ENCODE results near the gene INPP5D. TPM values are rescaled to one million over a fixed set of nuclear protein-coding genes. Genes with fewer than 3 reads are reported as not detected.
A peak's percentile ranks its signal among the peaks of the same experiment; 100 is the strongest.

Gene INPP5D
- total RNA-seq, 1 experiment from 2014 or later = 12.7 TPM

DNA sequence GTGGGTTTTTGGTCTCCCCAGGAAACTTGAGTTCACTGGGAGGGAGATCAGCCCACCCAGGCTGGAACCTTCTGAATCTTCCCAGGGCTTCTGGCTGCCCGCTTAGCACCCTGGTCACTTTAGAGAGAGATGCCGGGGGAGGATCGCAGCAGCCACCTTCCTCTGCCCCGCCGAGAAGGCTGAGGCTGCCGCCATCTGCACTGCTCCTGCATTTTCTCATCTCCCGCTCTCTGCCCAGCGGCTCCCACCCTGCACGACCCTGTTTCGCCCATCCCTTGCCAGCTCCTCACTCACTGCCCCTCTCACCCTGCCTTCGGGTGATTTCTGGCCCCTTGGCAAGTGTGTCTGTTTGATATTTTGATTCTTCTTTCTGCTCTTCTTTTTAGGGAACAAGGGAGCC lies 108.8 kb downstream of the INPP5D start:
- Mint-ChIP-seq H3K27ac (peak overlapping the region in 2 of 3 experiments; percentile 8 to 63; a peak in 3 of 7 replicates), H3K4me3 (no peak overlapping the region), H3K9me3 (no peaks in the 10 kb centered on the region), H3K4me1 (peaks cover 10 to 20% of the 10 kb centered on the region in 2 experiments), H3K36me3 (ENCODE audit: insufficient read depth in 1 of 3, low read depth in 3 of 3) (peaks cover 0 to 42% (median 13%) of the 10 kb centered on the region in 3 experiments; a peak in 5 of 7 replicates), H3K27me3 (ENCODE audit: low read depth) (no peaks in the 10 kb centered on the region)
- H4K8ac ChIP-seq (replicated peaks; ENCODE audit: insufficient read length, low read depth, low read length) = no peak overlapping the region
- no peak overlapping the region for H3T11ph ChIP-seq (ENCODE audit: low read length)
- no peak overlapping the region for H4K5ac ChIP-seq (ENCODE audit: insufficient read length, low read depth, low read length)
- no peaks in the 10 kb centered on the region for H3K23me2 ChIP-seq (ENCODE audit: insufficient read length, low read depth, low read length, poor library complexity, severe bottlenecking)
- no peak overlapping the region for H3K9ac ChIP-seq (ENCODE audit: extremely low read depth, insufficient read length, low read length)
- H4K91ac ChIP-seq (ENCODE audit: insufficient read length, low read depth, low read length) = no peak overlapping the region
- no peak for DNase-seq
- no peak overlapping the region for H3K4ac ChIP-seq (ENCODE audit: low read depth, low read length)
- H2BK15ac ChIP-seq (ENCODE audit: low read depth, low read length) = no peak overlapping the region
- no peak overlapping the region for H3K56ac ChIP-seq (ENCODE audit: insufficient read length, low read depth, low read length)
- H4K20me1 ChIP-seq (ENCODE audit: control insufficient read depth, insufficient read depth, insufficient read length) = no peaks in the 10 kb centered on the region
- no peak overlapping the region for H3K23ac ChIP-seq (ENCODE audit: insufficient read length, low read depth, low read length)
- H3K27me3 ChIP-seq (ENCODE audit: insufficient read depth, low read length) = no peaks in the 10 kb centered on the region
- H2AFZ ChIP-seq (ENCODE audit: low read length) = no peak overlapping the region
- no peak overlapping the region for H2BK20ac ChIP-seq (ENCODE audit: low read depth, low read length, poor library complexity, severe bottlenecking)
- H2AK5ac ChIP-seq (ENCODE audit: insufficient read length, low read length) = no peak overlapping the region
- no peak overlapping the region for H3K27ac ChIP-seq (ENCODE audit: insufficient read length, low read depth, low read length)
- no peak overlapping the region for H3K4me2 ChIP-seq (ENCODE audit: insufficient read depth, insufficient read length, low read length)
- TF ChIP-seq, protein P1, sequence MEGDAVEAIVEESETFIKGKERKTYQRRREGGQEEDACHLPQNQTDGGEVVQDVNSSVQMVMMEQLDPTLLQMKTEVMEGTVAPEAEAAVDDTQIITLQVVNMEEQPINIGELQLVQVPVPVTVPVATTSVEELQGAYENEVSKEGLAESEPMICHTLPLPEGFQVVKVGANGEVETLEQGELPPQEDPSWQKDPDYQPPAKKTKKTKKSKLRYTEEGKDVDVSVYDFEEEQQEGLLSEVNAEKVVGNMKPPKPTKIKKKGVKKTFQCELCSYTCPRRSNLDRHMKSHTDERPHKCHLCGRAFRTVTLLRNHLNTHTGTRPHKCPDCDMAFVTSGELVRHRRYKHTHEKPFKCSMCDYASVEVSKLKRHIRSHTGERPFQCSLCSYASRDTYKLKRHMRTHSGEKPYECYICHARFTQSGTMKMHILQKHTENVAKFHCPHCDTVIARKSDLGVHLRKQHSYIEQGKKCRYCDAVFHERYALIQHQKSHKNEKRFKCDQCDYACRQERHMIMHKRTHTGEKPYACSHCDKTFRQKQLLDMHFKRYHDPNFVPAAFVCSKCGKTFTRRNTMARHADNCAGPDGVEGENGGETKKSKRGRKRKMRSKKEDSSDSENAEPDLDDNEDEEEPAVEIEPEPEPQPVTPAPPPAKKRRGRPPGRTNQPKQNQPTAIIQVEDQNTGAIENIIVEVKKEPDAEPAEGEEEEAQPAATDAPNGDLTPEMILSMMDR (conservative IDR thresholded peaks at IDR 0.05) = no peak
- H3K79me2 ChIP-seq (ENCODE audit: insufficient read depth, low read length) = no peaks in the 10 kb centered on the region
- H3K14ac ChIP-seq (ENCODE audit: insufficient read depth, low read length) = no peak overlapping the region
- no peaks in the 10 kb centered on the region for H3K79me1 ChIP-seq (ENCODE audit: insufficient read depth, low read depth, low read length, poor library complexity, severe bottlenecking)
- H2BK120ac ChIP-seq (ENCODE audit: low read depth, low read length, poor library complexity, severe bottlenecking) = no peak overlapping the region
- H2BK12ac ChIP-seq (ENCODE audit: insufficient read length, low read depth, low read length) = no peak overlapping the region
- H3K18ac ChIP-seq (ENCODE audit: insufficient read length, low read depth, low read length) = no peak overlapping the region
- no peak overlapping the region for H2BK5ac ChIP-seq (ENCODE audit: insufficient read length, low read length)
- WGBS (ENCODE audit: extremely low coverage, insufficient read length, low lambda C conversion rate) = no CpG with 5 or more reads among the region's 11 CpGs
- peaks cover 3% of the 10 kb centered on the region; the same call in 1 of the 2 replicates for H3K4me1 ChIP-seq (ENCODE audit: insufficient read depth, low read length)
- no peaks in the 10 kb centered on the region for H3K9me3 ChIP-seq (ENCODE audit: control insufficient read depth, low read depth, low read length)
